H9 (cell line): Measurements from ENCODE around the gene ASB14. TPM values are rescaled to one million over a fixed set of nuclear protein-coding genes. Genes with fewer than 3 reads are reported as not detected.

Experiments used
- DNase-seq: peaks from one replicate; pipeline ENCODE4 v3.0.0-alpha.2; 2017
- H2AFZ ChIP-seq: one replicate; pipeline ENCODE4 v1.6.1; 2013; ENCODE audit warnings: mild to moderate bottlenecking, low read length, control low read depth, moderate library complexity
- H2AK5ac ChIP-seq: 2 replicates; pipeline ENCODE4 v1.6.1; 2013; ENCODE audit warnings: low read length, control low read depth, mixed read lengths; ENCODE audit not compliant: insufficient read length
- H2BK120ac ChIP-seq: one replicate; pipeline ENCODE4 v1.6.1; 2013; ENCODE audit warnings: low read depth, mild to moderate bottlenecking, low read length, control low read depth, inconsistent platforms; ENCODE audit not compliant: poor library complexity, severe bottlenecking
- H2BK12ac ChIP-seq: 2 replicates; pipeline ENCODE4 v1.6.1; 2013; ENCODE audit warnings: low read length, control low read depth, mixed read lengths, low read depth; ENCODE audit not compliant: insufficient read length
- H2BK15ac ChIP-seq: 2 replicates; pipeline ENCODE4 v1.6.1; 2013; ENCODE audit warnings: low read depth, low read length, control low read depth
- H2BK20ac ChIP-seq: one replicate; pipeline ENCODE4 v1.6.1; 2013; ENCODE audit warnings: low read depth, mild to moderate bottlenecking, low read length, control low read depth, inconsistent platforms; ENCODE audit not compliant: poor library complexity, severe bottlenecking
- H2BK5ac ChIP-seq: 2 replicates; pipeline ENCODE4 v1.6.1; 2013; ENCODE audit warnings: low read length, control low read depth, mixed read lengths; ENCODE audit not compliant: insufficient read length
- H3K14ac ChIP-seq: 2 replicates; pipeline ENCODE4 v1.6.1; 2013; ENCODE audit warnings: low read length, control low read depth; ENCODE audit not compliant: insufficient read depth
- H3K18ac ChIP-seq: 2 replicates; pipeline ENCODE4 v1.6.1; 2013; ENCODE audit warnings: low read depth, mild to moderate bottlenecking, mixed read lengths, low read length, control low read depth; ENCODE audit not compliant: insufficient read length
- H3K23ac ChIP-seq: 2 replicates; pipeline ENCODE4 v1.6.1; 2013; ENCODE audit warnings: low read length, control low read depth, mixed read lengths, low read depth; ENCODE audit not compliant: insufficient read length
- H3K23me2 ChIP-seq: 2 replicates; pipeline ENCODE4 v1.6.1; 2013; ENCODE audit warnings: low read depth, mild to moderate bottlenecking, mixed read lengths, low read length, control low read depth; ENCODE audit not compliant: insufficient read length, poor library complexity, severe bottlenecking
- H3K27ac ChIP-seq: 2 replicates; pipeline ENCODE4 v1.5.1; 2013; ENCODE audit warnings: low read length, control low read depth, mixed read lengths, low read depth; ENCODE audit not compliant: insufficient read length
- H3K27me3 ChIP-seq: 2 replicates; pipeline ENCODE4 v1.6.1; 2013; ENCODE audit warnings: low read length, control low read depth, inconsistent platforms; ENCODE audit not compliant: insufficient read depth
- H3K4ac ChIP-seq: 2 replicates; pipeline ENCODE4 v1.6.1; 2013; ENCODE audit warnings: low read depth, mild to moderate bottlenecking, control low read depth, inconsistent platforms, low read length, moderate library complexity
- H3K4me1 ChIP-seq: 2 replicates; pipeline ENCODE4 v1.6.1; 2013; ENCODE audit warnings: low read length, control low read depth, inconsistent platforms; ENCODE audit not compliant: insufficient read depth
- H3K4me2 ChIP-seq: 2 replicates; pipeline ENCODE4 v1.6.1; 2013; ENCODE audit warnings: low read length, control low read depth, mixed read lengths; ENCODE audit not compliant: insufficient read length, insufficient read depth
- H3K56ac ChIP-seq: 2 replicates; pipeline ENCODE4 v1.6.1; 2013; ENCODE audit warnings: low read depth, mild to moderate bottlenecking, mixed read lengths, low read length, control low read depth; ENCODE audit not compliant: insufficient read length
- H3K79me1 ChIP-seq: 2 replicates; pipeline ENCODE4 v1.6.1; 2013; ENCODE audit warnings: low read depth, mild to moderate bottlenecking, moderate library complexity, low read length, control low read depth, inconsistent platforms; ENCODE audit not compliant: insufficient read depth, poor library complexity, severe bottlenecking
- H3K79me2 ChIP-seq: 2 replicates; pipeline ENCODE4 v1.6.1; 2013; ENCODE audit warnings: low read length, control low read depth, inconsistent platforms; ENCODE audit not compliant: insufficient read depth
- H3K9ac ChIP-seq: 2 replicates; pipeline ENCODE4 v1.6.1; 2013; ENCODE audit warnings: low read length, control low read depth, mixed read lengths; ENCODE audit not compliant: insufficient read length; ENCODE audit errors: extremely low read depth
- H3K9me3 ChIP-seq: one replicate; pipeline ENCODE4 v1.6.1; 2013; ENCODE audit warnings: low read depth, low read length, inconsistent platforms; ENCODE audit not compliant: control insufficient read depth
- H3T11ph ChIP-seq: one replicate; pipeline ENCODE4 v1.6.1; 2013; ENCODE audit warnings: mild to moderate bottlenecking, low read length, control low read depth, inconsistent platforms
- H4K20me1 ChIP-seq: one replicate; pipeline ENCODE4 v1.6.1; 2013; ENCODE audit not compliant: control insufficient read depth, insufficient read length, insufficient read depth
- H4K5ac ChIP-seq: 2 replicates; pipeline ENCODE4 v1.6.1; 2013; ENCODE audit warnings: low read depth, mild to moderate bottlenecking, mixed read lengths, low read length, control low read depth; ENCODE audit not compliant: insufficient read length
- H4K8ac ChIP-seq: replicated peaks from 2 replicates; pipeline ENCODE4 v1.6.1; 2013; ENCODE audit warnings: low read length, control low read depth, mixed read lengths, low read depth; ENCODE audit not compliant: insufficient read length
- H4K91ac ChIP-seq: 2 replicates; pipeline ENCODE4 v1.6.1; 2013; ENCODE audit warnings: low read depth, mild to moderate bottlenecking, moderate library complexity, mixed read lengths, low read length, control low read depth; ENCODE audit not compliant: insufficient read length
- H3K27ac Mint-ChIP-seq, 3 experiments: 2 replicates in 2 of 3; 3 replicates in 1 of 3; pipeline ENCODE4 v1.8.0; 2020 to 2021; ENCODE audit warnings: mixed read lengths in 3 of 3, mild to moderate bottlenecking in 1 of 3, moderate library complexity in 1 of 3
- H3K27me3 Mint-ChIP-seq: 2 replicates; pipeline ENCODE4 v1.8.0; 2021; ENCODE audit warnings: low read depth, mild to moderate bottlenecking, moderate library complexity, mixed read lengths
- H3K36me3 Mint-ChIP-seq, 3 experiments: 2 replicates in 2 of 3; 3 replicates in 1 of 3; pipeline ENCODE4 v1.8.0; 2020 to 2021; ENCODE audit warnings: low read depth in 3 of 3, mixed read lengths in 3 of 3; ENCODE audit not compliant: insufficient read depth in 1 of 3
- H3K4me1 Mint-ChIP-seq, 2 experiments: 2 replicates each; pipeline ENCODE4 v1.8.0; 2020; ENCODE audit warnings: mixed read lengths in 2 of 2
- H3K4me3 Mint-ChIP-seq, 2 experiments: 2 replicates in 1 of 2; 3 replicates in 1 of 2; pipeline ENCODE4 v1.8.0; 2020 to 2021; ENCODE audit warnings: mild to moderate bottlenecking in 2 of 2, mixed read lengths in 2 of 2, moderate library complexity in 1 of 2
- H3K9me3 Mint-ChIP-seq, 2 experiments: 2 replicates in 1 of 2; 3 replicates in 1 of 2; pipeline ENCODE4 v1.8.0; 2020; ENCODE audit warnings: mild to moderate bottlenecking in 2 of 2, mixed read lengths in 2 of 2, moderate library complexity in 1 of 2
- WGBS: extraction: QIAGEN DNeasy Blood & Tissue Kit; methylation state at CpG from one replicate; pipeline ENCODE4 v1.1.7; 2013; ENCODE audit warnings: missing lambda C conversion rate, low lambda C conversion rate, mixed read lengths; ENCODE audit not compliant: insufficient read length; ENCODE audit errors: extremely low coverage; 5-methylcytosine and 5-hydroxymethylcytosine counted together
- total RNA-seq: library from RNA; stranded (reverse); gene quantifications from 2 replicates; pipeline ENCODE4 v1.2.1, GENCODE V29; 2021
- TF ChIP-seq, protein P1 (sequence below): fragments of 200-600 bp; sonication (generic); conservative IDR thresholded peaks from 3 replicates; pipeline ENCODE4 v1.8.0; 2021; ENCODE audit warnings: antibody characterized with exemption, mild to moderate bottlenecking

The ASB14 gene
- total RNA-seq, 1 experiment from 2014 or later, result not detected

DNA sequence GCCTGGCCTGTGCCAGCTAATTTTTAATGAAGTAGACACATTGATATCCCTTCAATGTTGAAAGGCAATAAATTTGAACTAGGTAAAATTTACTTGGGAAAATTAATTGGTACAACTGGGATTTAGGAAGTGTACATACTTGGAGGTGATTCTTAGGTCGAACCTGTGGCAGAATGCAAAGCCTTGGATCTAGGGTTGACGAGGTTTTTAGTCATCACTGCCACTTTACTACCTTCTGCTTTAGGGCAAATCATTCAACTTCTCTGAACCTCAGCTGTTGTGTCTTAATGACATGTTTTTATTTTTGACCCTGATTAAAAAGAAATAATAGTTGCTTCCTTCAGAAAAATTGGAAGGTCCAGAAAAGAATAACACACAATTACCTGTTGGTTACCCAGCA lies 62.5 kb downstream of the ASB14 start:
- H3K36me3 Mint-ChIP-seq, result no peaks in the 10 kb centered on the region; a peak in 2 of 7 replicates
- H3K79me1 ChIP-seq, result no peaks in the 10 kb centered on the region
- H3K9me3 ChIP-seq, result no peaks in the 10 kb centered on the region
- no peak overlapping the region for H3K56ac ChIP-seq
- H4K20me1 ChIP-seq, result no peaks in the 10 kb centered on the region
- no peak overlapping the region for H4K5ac ChIP-seq
- H3K23ac ChIP-seq, result no peak overlapping the region
- no peak overlapping the region for H4K91ac ChIP-seq
- H3K23me2 ChIP-seq, result peaks cover 9% of the 10 kb centered on the region
- no peak overlapping the region for H3K18ac ChIP-seq
- TF ChIP-seq, protein P1, sequence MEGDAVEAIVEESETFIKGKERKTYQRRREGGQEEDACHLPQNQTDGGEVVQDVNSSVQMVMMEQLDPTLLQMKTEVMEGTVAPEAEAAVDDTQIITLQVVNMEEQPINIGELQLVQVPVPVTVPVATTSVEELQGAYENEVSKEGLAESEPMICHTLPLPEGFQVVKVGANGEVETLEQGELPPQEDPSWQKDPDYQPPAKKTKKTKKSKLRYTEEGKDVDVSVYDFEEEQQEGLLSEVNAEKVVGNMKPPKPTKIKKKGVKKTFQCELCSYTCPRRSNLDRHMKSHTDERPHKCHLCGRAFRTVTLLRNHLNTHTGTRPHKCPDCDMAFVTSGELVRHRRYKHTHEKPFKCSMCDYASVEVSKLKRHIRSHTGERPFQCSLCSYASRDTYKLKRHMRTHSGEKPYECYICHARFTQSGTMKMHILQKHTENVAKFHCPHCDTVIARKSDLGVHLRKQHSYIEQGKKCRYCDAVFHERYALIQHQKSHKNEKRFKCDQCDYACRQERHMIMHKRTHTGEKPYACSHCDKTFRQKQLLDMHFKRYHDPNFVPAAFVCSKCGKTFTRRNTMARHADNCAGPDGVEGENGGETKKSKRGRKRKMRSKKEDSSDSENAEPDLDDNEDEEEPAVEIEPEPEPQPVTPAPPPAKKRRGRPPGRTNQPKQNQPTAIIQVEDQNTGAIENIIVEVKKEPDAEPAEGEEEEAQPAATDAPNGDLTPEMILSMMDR, result no peak
- H3K27ac Mint-ChIP-seq, result no peak overlapping the region
- H2AFZ ChIP-seq, result no peak overlapping the region
- no peaks in the 10 kb centered on the region for H3K9me3 Mint-ChIP-seq
- H4K8ac ChIP-seq, result no peak overlapping the region
- peaks cover 6% of the 10 kb centered on the region for H3K27me3 Mint-ChIP-seq
- H2BK12ac ChIP-seq, result no peak overlapping the region
- H2BK120ac ChIP-seq, result no peak overlapping the region
- no peak overlapping the region for H3K14ac ChIP-seq
- no peak overlapping the region for H2BK5ac ChIP-seq
- H3K4me1 Mint-ChIP-seq, result peaks cover 18% of the 10 kb centered on the region in 2 experiments
- no CpG with 5 or more reads among the region's 2 CpGs for WGBS
- H2BK15ac ChIP-seq, result no peak overlapping the region
- no peak for DNase-seq
- H3T11ph ChIP-seq, result no peak overlapping the region
- H3K4ac ChIP-seq, result no peak overlapping the region
- H3K27me3 ChIP-seq, result peaks cover 2% of the 10 kb centered on the region; the same call in 1 of the 2 replicates
- no peak overlapping the region for H3K4me2 ChIP-seq
- H3K4me1 ChIP-seq, result no peaks in the 10 kb centered on the region
- no peak overlapping the region for H3K27ac ChIP-seq
- no peak overlapping the region for H2AK5ac ChIP-seq
- no peak overlapping the region for H3K9ac ChIP-seq
- no peak overlapping the region for H2BK20ac ChIP-seq
- peaks cover 2% of the 10 kb centered on the region; the same call in 1 of the 2 replicates for H3K79me2 ChIP-seq
- H3K4me3 Mint-ChIP-seq, result no peak overlapping the region
